Measurements from ENCODE around the gene AGBL4.
A peak's percentile ranks its signal among the peaks of the same experiment; 100 is the strongest.

Gene AGBL4

DNA sequence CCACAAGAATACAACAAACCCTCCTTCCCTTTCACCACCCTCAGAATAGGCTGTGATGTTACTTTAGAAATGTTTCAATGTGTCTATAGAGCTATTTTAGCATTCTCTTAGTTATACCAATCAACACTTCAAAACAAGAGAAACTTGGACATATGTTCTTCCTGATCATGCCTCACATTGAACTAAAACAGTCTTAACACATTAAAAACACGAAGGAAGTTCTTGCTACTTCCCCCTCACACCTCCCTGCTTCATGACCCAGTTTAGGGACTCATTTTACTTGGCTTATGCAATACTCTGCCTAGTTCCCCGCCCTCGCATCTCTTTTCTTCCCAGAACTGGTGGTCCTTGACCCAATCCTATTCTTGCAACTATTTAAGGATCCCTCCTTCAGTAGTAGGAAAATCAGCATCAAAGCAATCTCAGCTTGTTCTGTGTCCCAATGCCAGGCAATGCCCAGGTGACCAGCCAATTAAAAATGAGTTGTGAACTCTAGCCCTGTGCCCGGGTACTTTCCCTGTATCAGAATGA, 838.2 kb downstream of the AGBL4 start:
- DNase-seq (ENCODE audit: low read depth) = no peak

DNA sequence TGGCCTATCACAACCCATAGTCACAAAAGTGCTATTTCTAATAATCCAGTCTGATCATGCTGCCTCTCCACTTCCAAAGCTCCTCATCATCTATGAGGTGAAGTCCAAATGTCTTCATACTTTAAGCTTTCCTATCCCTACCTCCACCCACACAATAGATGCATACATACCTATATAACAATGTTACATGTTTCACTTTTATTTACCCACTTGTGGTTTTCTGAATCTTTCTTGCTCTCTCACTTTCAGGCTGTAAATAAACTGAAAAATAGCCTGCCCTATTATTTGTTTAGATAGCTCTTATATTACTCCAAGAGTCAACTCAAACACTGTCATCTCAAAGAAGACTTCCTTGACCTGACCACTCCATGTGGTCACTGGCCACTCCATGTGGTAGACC, 840.3 kb downstream of the AGBL4 start:
- no peak for DNase-seq (ENCODE audit: low read depth)

DNA sequence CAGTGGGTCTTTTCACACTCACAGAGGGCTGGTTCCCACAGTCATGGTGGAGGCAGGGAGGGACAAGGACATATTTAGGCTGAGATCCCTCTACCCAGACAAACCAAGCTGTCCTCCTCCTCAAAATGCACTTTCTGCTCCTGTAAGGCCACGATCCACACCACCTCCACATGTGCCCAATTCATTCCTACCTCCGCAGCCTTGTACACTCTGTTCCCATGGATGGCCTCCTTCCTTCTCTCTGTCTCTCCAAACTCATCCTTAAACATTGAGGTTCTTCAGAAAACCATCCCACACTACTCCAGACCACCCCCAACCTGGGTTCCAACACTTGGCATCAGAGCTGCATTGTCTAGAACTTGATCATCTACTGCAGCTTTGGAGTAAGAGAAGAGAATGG, 842.7 kb downstream of the AGBL4 start:
- DNase-seq (ENCODE audit: low read depth) = no peak

DNA sequence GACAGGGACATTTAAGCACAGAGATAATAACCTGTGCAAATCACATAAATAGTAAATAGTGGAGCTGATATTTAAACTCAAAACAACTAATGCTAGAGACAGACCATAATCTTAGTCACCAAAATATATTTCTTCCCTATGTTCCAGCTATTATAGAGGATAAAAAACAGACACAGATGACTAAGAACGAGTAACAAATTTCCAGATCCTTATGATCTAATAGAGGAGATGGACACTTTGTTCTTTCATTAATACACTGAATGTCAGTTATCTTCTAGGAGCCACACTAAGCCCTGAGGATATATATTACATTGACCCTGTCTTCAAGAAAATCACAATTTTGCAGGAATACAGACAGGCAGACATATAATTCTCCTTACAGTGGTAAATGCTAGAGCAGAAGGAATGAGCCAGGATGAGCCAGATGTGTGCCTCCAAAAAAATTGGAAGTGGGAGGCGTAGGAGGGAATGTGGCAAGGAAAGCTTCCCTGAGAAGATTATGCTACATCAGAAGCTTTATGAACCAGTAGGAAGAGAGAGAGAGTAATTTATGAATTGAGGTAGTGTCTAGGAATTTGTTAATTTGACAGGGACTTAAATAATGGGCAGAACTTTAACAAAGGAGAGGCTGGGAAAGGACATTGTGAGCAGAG, 851.7 kb downstream of the AGBL4 start:
- no peak for DNase-seq (ENCODE audit: low read depth)

DNA sequence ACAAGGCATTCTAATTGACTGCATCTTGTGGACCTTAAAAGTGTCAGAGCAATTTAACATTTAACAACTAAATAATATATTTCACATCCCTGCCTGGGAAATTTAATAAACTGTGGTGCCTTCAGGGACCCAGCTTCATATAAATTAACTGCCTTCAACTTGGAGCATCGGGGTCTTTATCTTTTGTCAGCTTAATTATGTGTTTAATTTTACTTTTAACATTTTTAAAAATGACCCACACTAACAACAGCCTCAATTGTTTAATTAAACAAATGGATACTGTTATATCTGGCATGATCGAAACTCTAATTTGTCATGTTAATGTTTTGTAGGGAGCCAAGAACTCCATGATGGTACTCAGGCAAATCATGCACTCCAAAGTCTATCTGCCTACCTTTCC, 857.7 kb downstream of the AGBL4 start:
- no peak for DNase-seq (ENCODE audit: low read depth)

DNA sequence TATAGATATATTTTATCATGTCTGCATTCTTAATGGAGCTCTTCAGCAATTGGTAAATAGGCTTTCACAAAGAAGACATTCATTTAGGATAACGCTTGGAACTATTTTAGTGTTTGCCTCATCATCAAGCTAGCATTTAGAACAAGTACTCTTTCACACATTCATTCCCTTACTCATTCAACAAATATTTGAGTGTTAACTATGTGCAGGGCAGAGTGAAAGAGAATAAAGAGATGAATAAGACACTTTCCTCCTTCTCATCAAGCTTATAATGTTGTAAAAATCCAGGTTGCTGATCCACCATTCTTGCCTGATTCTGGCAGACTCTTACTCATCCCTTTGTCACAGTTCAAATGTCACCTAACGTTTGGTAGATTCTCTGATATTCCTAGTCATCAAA, 860.7 kb downstream of the AGBL4 start:
- DNase-seq (ENCODE audit: low read depth) = no peak

DNA sequence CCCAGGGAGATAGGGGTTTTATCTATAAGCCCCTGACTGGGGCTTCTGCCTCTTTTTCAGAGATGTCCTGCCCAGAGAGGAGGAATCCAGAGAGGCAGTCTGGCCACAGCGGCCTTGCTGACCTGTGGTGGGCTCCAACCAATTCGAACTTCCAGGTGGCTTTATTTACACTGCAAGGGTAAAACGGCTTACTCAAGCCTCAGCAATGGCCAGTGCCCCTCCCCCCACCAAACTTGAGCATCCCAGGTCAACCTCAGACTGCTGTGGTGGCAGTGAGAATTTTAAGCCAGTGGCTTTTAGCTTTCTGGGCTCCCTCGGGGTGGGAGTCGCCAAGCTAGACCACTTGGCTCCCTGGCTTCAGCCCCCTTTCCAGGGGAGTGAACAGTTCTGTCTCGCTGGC, 863.1 kb downstream of the AGBL4 start:
- DNase-seq (ENCODE audit: low read depth) = no peak

DNA sequence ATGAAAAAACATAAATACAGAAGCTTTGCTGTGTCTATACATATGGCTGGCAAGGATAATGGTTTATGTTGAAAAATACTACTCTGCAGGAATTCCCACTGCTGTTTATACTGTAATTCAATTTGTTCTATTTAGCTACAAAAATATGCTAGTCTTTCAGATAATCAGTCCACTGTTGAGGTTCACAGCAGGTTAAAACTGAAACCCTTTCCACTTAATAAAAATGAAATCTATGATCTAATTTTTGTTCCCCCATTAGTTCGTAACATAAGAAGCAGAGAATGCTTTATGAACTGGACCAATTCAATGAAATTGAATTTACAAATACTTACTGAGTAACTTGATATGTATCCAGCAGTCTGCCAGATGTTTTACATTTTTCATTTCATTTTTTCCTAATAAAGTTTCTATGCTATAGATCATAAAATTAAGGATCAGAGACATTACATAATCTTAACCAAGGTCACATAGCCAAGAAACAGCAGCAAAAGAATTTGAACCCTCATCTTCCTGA, 887.0 kb downstream of the AGBL4 start:
- DNase-seq (ENCODE audit: low read depth) = no peak

DNA sequence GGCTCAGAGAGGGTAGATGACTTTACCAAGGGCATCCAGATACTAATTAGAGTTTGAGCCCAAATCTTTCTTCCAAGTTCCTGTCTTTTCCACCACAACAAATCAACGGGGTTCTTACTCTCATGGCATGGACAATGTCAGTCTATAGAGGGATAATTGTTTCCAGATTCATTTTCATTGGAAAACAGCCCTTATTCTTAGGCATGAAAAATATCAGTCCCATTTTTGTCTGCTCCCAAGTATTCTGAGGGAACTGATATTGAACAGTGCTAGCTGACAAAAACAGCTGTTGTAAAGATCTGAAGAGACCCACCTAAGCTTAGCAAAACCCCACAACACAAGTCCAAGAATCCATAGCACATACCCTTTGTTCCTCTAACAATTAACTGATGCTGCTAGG, 898.0 kb downstream of the AGBL4 start:
- DNase-seq (ENCODE audit: low read depth) = no peak

DNA sequence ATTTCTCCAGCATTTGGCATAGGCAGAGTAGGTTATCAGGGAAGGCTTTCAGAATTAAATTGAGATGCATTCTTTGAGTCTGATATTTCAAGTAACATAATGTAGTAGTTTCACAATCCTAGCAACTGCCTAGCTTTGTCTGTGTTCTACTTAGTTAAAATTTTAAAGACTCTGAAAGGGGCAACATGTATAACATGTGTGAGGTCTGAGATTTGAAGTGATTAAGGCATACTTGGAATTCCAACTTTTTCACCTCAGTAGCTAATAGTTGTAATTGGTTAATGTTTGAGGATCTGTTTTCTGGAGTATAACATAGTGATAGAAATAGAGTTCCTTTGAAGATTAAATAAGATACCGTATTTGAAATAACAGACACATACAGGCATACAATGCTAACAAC, 911.8 kb downstream of the AGBL4 start:
- no peak for DNase-seq (ENCODE audit: low read depth)

DNA sequence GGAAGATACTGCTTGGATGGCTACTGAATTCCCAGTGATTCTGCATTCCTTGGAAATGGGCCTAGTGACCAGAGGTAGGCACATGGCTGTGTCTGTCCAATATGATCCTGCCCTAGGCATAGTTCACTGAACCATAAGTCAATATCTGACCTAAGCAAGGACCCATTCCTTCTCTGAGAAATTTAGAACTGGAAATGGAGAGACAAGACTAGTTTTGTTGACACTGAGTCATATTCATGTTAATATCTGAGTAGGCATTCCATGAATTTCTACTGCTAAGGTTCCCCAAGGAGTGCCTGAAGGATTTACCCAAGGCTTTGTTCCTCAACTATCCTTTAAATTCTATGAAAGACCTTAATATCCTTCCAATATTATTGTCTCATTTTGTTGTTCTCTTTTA, 917.3 kb downstream of the AGBL4 start:
- no peak for DNase-seq (ENCODE audit: low read depth)

DNA sequence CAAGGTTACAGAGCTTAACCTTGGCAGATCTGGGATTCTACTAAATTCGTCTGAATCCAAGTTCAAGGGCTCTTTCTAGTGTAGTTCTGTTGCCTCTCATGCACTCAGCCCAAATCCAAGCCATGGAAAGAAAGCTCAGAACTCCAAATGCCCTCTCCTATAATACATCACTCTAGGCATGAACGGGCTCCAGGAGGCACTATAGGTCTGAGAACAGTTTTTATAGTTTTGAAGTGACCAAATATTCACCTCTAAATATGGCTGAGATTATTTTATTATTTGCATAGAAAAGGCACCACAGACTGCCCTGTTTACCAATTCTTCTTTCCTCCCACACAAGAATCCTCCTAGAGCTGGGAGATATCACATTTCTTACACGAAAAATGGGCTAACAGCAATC, 919.2 kb downstream of the AGBL4 start:
- DNase-seq (ENCODE audit: low read depth) = no peak

DNA sequence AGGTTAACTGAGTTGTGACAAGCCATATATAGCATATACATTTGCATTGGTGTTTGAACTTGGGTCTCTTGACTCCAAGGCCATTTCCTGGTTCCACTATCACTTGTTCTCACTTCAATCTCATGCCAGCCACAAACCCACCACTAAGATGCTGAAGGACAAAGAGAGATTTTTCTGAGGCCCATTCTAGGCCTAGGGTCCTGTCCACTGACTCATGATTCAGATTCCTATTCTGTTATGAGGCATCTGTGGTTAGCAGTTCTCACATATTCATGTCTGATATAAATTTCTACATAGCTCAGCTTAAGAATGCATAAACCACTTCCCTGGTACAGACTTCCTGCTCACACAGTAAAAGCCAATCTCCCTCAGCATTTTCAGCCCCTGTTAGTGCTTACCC, 921.0 kb downstream of the AGBL4 start:
- peak; percentile 3 for DNase-seq (ENCODE audit: low read depth)

DNA sequence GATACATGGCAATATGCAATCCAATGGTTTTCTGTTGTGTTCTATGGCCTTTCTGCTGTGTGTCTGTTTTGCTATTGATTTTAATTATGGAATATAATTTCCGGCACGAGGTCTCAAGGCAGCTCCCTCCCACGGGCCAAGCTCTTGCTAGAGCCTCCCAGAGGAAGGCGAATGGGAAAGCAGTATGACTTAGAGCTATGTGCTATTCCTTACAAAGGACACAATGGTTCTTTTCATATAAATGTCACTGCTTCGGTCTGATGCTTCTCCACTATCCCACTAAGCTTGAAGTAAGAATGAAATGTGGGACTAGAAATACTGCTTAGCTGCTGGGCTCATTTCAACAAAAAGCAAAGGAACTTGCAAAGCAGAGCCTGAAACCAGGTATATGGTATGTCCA, 924.9 kb downstream of the AGBL4 start:
- DNase-seq (ENCODE audit: low read depth) = no peak

DNA sequence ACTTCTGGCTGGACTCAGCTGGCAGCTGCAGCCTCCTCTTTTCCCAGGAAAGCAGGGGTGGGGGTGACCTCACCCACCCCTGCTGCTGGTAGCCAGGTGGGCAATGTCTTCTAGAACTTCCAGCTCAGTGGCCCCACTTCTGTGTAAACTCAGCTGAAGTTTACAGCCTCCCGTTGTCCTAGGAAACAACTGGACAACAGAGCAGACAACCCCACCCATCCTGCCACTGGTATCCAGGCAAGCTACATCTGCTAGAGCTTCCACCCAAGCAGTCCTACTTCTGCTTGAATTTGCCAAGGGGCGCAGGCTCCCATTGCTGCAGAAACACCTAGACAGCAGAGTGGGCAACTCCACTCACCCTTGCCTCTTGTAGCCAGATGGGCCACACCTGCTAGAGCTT, 937.4 kb downstream of the AGBL4 start:
- DNase-seq (ENCODE audit: low read depth) = no peak

DNA sequence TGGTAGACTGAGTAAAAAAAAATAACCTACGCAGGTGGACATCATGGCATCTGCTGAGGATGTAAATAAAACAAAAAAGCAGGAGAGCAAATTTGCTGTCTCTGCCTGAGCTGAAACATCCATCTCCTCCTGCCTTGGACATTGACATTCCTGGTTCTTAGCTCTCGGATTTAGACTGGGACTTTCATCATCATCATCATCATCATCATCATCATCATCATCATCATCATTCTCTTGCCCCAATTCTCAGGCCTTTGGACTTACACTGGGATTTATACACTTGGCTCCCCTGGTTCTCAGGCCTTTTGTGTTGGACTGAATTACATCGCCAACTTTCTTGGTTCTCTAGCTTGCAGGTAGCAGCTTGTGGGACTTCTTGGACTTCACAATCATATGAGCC, 938.7 kb downstream of the AGBL4 start:
- no peak for DNase-seq (ENCODE audit: low read depth)

DNA sequence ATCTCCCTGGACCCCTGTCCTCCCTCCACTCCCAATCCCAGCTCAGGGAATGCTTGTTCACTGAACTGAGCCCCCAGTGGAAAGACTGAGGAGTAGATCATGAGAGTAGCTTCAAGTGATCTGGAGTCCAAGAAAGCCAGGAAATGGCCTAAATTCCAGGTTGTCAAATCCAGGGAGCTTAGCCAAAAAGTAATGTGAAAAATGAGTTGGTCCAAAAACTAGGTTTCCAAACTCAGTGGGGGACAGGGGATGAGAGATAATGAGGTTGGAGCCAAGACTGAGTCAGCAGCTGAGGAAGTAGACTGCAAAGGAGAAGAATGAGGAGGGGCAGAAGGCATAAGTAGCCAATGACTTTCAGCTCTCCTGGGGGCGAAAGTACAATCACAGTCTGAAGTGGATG, 963.0 kb downstream of the AGBL4 start:
- no peak for DNase-seq (ENCODE audit: low read depth)

DNA sequence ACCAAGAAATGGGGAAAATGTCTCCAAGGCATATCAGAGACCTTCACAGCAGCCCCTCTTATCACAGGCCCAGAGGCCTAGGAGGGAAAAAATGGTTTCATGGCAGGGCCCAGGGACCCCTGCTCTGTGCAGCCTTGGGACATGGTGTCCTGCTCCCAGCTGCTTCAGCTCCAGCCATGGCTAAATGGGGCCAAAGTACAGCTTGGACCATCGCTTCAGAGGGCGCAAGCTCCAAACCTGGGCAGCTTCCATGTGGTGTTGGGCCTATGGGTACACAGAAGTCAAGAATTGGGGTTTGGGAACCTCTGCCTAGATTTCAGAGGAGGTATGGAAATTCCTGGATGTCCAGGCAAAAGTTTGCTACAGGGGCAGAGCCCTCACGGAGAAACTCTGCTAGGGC, 964.7 kb downstream of the AGBL4 start:
- no peak for DNase-seq (ENCODE audit: low read depth)

DNA sequence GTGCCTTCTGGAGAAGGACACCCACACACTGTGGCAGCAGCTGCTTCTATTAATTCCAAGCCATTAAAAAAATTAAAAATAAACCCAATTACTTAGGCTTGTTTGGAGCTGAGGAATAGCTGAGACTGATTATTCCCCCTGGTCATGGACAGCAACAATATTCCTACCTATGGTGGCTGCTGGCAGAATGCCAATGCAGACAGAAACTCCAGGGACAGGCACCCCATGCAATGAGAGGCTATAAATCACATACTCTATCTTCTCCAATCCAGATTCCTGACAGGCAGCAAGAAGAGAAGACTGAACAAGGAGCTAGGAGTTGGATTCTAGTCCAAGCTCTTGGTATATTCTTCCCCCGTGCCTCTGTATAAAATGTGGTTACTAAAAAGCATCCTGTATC, 971.7 kb downstream of the AGBL4 start:
- DNase-seq (ENCODE audit: low read depth) = no peak

DNA sequence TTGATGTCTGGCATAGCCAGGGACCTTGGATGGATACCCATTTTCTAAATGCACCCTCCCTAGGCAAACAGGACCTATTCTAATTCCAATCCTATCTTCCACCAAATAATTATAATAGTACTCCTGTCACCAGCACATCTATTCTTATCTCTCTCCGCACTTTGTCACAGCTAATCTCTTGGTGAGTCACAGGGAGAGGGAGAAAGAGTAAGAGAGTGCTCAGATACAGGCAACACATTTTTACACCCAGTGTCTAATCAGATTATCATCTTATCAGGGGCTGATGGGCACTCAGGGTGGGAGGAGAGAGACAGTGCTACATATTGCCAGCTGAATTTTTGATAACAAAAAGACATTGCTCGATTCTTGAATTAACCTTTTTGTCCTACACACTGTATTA, 972.1 kb downstream of the AGBL4 start:
- DNase-seq (ENCODE audit: low read depth) = no peak

DNA sequence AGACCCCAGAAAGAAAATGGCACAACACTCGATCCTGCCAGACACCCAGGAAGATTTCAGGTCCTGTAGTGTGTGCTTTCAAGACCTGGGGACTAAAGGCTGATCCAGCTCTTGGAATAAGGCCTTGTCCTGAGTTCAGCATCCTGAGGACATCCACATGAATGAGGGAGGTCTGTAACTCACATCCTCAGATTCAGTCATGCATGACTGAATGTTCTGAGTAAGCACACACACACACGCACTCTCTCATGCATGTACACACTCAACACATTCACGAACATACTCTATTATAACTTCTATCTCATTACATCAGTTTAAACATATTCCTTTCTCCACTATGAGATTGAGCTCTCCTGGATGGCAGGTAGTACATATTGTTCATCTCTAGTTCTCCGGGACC, 973.7 kb downstream of the AGBL4 start:
- no peak for DNase-seq (ENCODE audit: low read depth)

DNA sequence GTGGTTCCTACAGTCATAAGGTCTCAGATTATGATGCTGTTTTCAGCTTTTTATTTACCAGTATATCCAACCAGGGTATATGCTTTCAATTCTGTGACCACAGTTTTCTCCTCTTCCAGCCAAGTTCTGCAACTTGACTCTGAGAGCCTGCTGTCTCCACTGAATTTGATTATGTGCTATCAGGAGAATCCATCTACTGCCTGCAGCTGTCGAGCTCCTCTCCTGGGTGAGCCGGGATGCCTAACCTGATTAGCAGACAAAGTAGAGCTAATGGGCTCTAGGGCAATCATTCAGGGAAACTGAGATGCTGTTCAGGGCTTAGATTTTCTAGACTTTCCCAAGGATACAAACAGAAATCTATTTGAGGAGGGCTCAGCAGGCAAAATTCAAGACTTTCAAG, 975.6 kb downstream of the AGBL4 start:
- DNase-seq (ENCODE audit: low read depth) = no peak

DNA sequence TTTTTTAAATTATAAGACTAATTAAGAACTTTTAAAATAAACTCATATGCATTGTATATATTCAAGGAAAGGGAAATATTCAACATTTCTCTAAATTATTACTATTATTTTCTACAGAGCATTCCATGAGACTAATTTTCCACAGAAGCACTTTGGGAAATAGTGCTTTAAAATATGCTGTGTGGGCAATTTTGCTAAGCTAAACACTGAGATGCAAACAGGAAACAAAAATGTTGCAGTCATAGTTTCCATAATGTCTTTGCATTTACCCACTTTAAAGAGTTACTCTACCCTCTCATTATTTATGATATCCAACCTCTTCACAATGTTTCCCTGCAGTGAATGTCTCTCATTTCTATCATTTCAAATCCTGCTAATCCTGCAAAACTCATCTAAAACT, 977.4 kb downstream of the AGBL4 start:
- no peak for DNase-seq (ENCODE audit: low read depth)

DNA sequence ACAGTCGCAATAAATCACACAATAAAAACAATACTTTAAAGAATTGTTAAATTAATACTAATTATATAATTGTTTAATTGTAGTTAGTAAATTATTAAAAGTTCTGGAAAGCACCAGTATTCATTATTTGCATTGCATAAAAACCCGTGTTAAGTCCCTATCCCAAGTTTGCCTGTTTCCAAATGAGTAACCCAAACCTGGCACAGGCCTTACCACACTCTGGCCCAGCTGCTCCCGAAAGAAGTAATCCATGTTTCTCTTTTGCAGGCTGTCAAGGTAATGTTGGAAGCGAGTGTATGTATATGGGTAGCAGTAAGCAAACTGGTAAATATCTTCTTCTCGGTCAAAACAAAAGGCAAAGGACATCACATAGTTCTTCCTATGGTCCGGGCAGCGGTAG, 978.4 kb downstream of the AGBL4 start:
- DNase-seq (ENCODE audit: low read depth) = no peak
